Thyroid gland (tissue), 4 donors: ENCODE results near the gene AQP3.
"Not testable (repeated sequence)": the region's sequence is repeated elsewhere in the genome, so short reads cannot be mapped to it uniquely, and the experiment has no call there.

ENCODE experiments used
- POLR2A ChIP-seq, 2 donors: fragments of 450-650 bp; IDR thresholded peaks; one replicate each; pipeline ENCODE4 v1.6.1; 2017; ENCODE audit warnings: antibody characterized with exemption in 2 of 2, mild to moderate bottlenecking in 2 of 2, moderate library complexity in 1 of 2
- TF ChIP-seq, protein P1 (sequence below), 6 experiments: fragments of 200-600 bp in 3 of 6; fragments of 450-650 bp in 3 of 6; sonication (generic) in 3 of 6; IDR thresholded peaks; one replicate each; pipeline ENCODE4 v1.5.1; 2016 to 2019; ENCODE audit warnings: antibody characterized with exemption in 6 of 6, mild to moderate bottlenecking in 2 of 6, inconsistent platforms in 1 of 6, moderate library complexity in 1 of 6

DNA sequence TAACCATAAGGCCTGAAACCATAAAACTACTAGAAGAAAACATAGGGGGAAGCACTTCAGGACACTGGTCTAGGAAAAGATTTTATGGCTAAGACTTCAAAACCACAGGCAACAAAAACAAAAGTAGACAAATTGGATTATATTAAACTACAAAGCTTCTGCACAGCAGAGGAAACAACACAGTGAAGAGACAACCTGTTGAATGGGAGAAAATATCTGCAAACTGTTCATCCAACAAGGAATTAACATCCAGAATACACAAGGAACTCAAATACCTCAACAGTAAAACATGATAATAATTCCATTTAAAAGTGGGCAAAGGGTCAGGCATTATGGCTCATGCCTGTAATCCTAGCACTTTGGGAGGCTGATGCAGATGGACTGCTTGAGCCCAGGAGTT is 37.9 kb upstream of the AQP3 start:
- TF ChIP-seq, protein P1, sequence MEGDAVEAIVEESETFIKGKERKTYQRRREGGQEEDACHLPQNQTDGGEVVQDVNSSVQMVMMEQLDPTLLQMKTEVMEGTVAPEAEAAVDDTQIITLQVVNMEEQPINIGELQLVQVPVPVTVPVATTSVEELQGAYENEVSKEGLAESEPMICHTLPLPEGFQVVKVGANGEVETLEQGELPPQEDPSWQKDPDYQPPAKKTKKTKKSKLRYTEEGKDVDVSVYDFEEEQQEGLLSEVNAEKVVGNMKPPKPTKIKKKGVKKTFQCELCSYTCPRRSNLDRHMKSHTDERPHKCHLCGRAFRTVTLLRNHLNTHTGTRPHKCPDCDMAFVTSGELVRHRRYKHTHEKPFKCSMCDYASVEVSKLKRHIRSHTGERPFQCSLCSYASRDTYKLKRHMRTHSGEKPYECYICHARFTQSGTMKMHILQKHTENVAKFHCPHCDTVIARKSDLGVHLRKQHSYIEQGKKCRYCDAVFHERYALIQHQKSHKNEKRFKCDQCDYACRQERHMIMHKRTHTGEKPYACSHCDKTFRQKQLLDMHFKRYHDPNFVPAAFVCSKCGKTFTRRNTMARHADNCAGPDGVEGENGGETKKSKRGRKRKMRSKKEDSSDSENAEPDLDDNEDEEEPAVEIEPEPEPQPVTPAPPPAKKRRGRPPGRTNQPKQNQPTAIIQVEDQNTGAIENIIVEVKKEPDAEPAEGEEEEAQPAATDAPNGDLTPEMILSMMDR (IDR thresholded peaks at IDR 0.05): not testable (repeated sequence)
- not testable (repeated sequence) for TF ChIP-seq POLR2A (IDR thresholded peaks at IDR 0.05)
